ENCODE measurements around the gene MPP3. TPM values are rescaled to one million over a fixed set of nuclear protein-coding genes. Genes with fewer than 3 reads are reported as not detected.

Gene MPP3
- total RNA-seq, 6 experiments from 2014 or later: 1.3 to 2.5 (median 1.8) TPM

DNA sequence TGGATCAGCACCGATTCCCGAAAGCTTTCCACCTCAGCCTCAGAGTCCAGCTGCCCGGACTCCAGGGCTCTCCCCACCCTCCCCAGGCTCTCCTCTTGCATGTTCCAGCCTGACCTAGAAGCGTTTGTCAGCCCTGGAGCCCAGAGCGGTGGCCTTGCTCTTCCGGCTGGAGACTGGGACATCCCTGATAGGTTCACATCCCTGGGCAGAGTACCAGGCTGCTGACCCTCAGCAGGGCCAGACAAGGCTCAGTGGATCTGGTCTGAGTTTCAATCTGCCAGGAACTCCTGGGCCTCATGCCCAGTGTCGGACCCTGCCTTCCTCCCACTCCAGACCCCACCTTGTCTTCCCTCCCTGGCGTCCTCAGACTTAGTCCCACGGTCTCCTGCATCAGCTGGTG, 29.0 kb upstream of the MPP3 start:
- intact Hi-C loops (cut with DNase I): no loop called here
- H3K27ac ChIP-seq: no peak overlapping the region
- no peaks in the 10 kb centered on the region for H3K9me3 ChIP-seq
- ATAC-seq (no peak), DNase-seq (peak in 1 of 3 donors; percentile 25)
- no peaks in the 10 kb centered on the region for H3K27me3 ChIP-seq
- H3K4me3 ChIP-seq: no peak overlapping the region
- 77% methylated on average over 4 of the region's 9 CpGs for WGBS (ENCODE audit: insufficient coverage, low coverage, low lambda C conversion rate, missing lambda C conversion rate)
- H3K36me3 ChIP-seq: no peaks in the 10 kb centered on the region
- TF ChIP-seq CTCF (IDR thresholded peaks at IDR 0.05) (no peak), POLR2A (IDR thresholded peaks at IDR 0.05) (no peak)
- H3K4me1 ChIP-seq: no peaks in the 10 kb centered on the region

GRCh38 chr17:43860927-43861622, 28.1 kb upstream of the MPP3 start:
- ATAC-seq (no peak), DNase-seq (peak in 1 of 3 donors; percentile 30)
- intact Hi-C loops (cut with DNase I): no loop called here
- H3K4me3 ChIP-seq: no peak overlapping the region
- H3K9me3 ChIP-seq: no peaks in the 10 kb centered on the region
- H3K27me3 ChIP-seq: no peaks in the 10 kb centered on the region
- no peak overlapping the region for H3K27ac ChIP-seq
- WGBS (ENCODE audit: insufficient coverage, low coverage, low lambda C conversion rate, missing lambda C conversion rate): 51% methylated on average over 6 of the region's 9 CpGs
- TF ChIP-seq POLR2A (IDR thresholded peaks at IDR 0.05): no peak
- no peak for TF ChIP-seq CTCF (IDR thresholded peaks at IDR 0.05)
- no peaks in the 10 kb centered on the region for H3K36me3 ChIP-seq
- no peaks in the 10 kb centered on the region for H3K4me1 ChIP-seq

DNA sequence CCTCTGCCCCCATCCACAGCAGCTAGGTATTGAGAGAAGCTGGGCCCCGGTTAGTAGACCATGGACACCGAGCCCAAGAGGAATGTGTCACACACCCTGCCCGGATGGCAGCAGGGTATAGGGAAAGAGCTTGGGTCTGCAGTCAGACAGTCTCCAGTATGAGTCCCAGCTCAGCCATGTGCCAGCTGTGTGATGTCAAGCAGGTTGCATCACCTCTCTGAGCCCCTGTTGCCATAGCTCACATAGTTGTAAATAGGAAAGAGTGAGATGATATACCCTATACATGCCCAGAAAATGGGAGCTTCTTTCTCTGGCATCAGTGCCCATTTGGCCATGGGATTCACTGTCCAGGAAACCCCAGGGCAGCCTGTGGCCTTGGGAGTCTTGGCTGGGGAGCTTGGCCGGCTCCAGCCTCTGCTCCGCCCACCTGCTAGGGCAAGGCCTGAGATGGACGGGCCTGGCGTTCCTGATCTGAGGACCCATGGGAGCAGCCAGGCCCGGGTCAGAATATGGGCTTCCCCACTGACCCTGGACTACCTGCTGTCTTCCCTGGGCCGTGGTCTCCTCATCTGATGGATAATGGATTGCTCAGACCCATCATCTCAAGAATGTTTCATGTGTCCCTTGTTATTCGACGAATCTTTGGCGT, 27.3 kb upstream of the MPP3 start:
- DNase-seq (peak in 1 of 3 donors; percentile 33), ATAC-seq (no peak)
- no peaks in the 10 kb centered on the region for H3K27me3 ChIP-seq
- no peak overlapping the region for H3K27ac ChIP-seq
- H3K36me3 ChIP-seq: no peaks in the 10 kb centered on the region
- 76% methylated on average over 4 of the region's 12 CpGs for WGBS (ENCODE audit: insufficient coverage, low coverage, low lambda C conversion rate, missing lambda C conversion rate)
- no peak overlapping the region for H3K4me3 ChIP-seq
- no peaks in the 10 kb centered on the region for H3K9me3 ChIP-seq
- no peaks in the 10 kb centered on the region for H3K4me1 ChIP-seq
- TF ChIP-seq CTCF (IDR thresholded peaks at IDR 0.05): no peak
- intact Hi-C loops (cut with DNase I): no loop called here

- intact Hi-C loops (cut with DNase I): loop anchor here in 1 of 2 donors (10.0 kb wide), 1 partner anchor 173 kb away; no protein-coding TSS in a partner anchor
- Histone ChIP-seq H3K27me3 (no peaks in the 10 kb centered on the region), H3K27ac (no peak overlapping the region), H3K4me3 (no peak overlapping the region), H3K4me1 (no peaks in the 10 kb centered on the region), H3K36me3 (no peaks in the 10 kb centered on the region), H3K9me3 (no peaks in the 10 kb centered on the region)
- ATAC-seq: peak in 2 of 4 donors; percentile 37 to 42
- DNase-seq: peak in 1 of 3 donors; percentile 35
- TF ChIP-seq POLR2A (IDR thresholded peaks at IDR 0.05) (no peak), CTCF (IDR thresholded peaks at IDR 0.05) (no peak)
- WGBS (ENCODE audit: insufficient coverage, low coverage, low lambda C conversion rate, missing lambda C conversion rate): 30% methylated on average over 7 of the region's 12 CpGs
Measured at GRCh38 chr17:43857957-43858600, 25.1 kb upstream of the MPP3 start.

Data from right lobe of liver (tissue), 6 donors.